NCI-H345 treated with DMSO at 0.1 percent for 48 hours (cell line): ENCODE data around the gene ATP1B3.
"Not testable (repeated sequence)": the region's sequence is repeated elsewhere in the genome, so short reads cannot be mapped to it uniquely, and the experiment has no call there.

Source experiments
- DNase-seq: peaks from one replicate; lab custom pipeline; 2025; ENCODE audit not compliant: unreplicated experiment; lab: John Stamatoyannopoulos, UW

The ATP1B3 gene

DNA sequence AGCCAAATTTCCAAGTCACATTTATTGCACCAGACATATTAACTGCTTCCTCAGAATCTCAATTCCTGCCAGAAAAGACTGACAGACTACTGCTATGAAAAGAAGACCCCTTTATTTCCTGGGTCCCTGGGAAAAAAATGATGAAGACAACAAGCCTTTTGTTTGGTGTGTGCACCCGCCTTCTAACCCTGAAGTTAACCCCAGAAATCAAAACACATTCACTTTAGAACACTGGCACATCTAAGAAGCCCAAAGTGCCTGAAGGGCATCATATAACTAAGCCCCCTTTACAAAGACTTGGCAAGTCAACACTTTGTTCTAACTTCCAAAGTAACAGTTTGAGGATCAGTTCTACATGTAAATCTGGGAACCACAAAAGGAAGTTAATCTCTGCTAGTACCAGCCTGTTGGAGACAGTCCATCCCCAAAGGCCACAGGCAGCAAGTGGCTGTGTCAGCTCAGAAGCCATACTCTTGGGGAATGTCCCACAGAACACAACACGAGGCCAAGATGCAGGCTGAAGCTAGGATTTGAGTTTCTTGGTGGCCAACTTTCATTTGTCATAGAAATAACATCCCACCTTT, 16.3 kb upstream of the ATP1B3 start:
- DNase-seq: no peak

DNA sequence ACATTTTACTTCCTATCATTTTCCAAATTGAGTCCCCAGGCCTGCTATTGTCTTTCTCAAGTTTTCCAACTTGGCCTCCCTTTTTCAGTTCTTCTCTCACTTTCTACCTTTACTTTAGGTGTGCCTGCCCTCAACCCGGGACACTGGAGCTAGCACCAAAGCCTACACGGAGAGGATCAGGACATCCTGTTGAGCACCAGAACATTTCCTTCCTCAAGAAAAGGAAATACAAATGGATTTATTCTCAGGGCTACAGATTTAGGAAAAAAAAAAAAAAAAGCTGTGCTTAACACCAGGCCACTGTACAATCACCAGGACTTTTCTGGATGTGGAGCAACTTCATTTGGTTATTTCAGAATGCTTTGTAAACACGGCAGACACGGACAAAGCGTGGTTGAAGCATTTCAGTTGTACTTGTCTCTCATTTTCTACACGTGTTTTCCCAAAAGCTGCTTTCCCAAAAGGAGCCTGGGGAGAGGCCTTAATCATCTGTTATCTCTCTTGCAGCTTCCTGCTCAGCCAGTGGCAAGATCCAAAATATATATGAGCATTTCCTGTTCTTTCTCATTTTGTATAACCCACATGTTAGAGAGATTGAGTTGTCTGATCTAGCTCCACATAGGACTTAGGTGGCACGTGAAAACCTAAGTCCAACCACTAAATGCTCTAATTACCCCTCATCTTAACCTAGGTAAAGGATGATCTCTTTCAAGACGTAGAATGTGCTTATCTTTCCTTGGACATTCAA, 15.5 kb upstream of the ATP1B3 start:
- DNase-seq: no peak

DNA sequence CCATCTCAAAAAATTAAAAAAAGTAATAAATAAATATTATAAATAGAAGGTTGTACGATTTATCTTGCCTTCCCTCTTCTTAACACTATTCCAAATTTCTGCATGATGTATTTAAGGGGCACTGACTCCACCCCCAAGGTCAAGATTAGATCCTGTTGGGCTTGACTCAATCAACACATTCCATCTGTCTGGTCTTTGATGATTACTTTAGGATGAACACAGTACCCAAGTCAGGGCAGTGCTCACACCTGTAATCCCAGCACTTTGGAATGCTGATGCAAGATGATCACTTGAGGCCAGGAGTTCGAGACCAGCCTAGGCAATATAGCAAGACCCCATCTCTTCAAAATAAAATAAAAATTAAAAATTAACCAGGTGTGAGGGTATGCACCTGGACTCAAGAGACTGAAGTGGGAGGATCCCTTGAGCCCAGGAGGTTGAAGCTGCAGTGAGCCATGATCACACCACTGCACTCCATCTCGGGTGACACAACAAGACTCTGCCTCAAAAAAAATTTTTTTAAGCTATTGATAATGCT, 14.1 kb upstream of the ATP1B3 start:
- no peak for DNase-seq

DNA sequence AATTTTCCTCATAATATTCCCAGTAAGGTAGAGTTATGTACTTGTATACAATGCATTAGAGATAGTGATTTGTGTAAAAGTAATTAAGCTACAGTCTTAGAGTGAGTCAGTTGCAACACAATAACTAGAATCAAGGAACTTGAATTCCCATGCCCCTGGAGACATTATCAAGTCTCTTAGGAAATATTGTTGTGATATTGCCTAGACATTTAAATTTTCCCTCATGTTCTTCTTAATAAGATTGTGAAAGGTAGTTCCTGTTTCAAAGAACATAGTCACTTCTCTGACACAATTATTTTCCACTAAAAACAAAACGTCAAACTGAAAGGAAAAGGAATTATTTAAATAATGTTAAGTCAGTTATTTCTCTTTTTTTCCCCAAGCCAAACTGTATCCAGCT, 13.0 kb upstream of the ATP1B3 start:
- no peak for DNase-seq

DNA sequence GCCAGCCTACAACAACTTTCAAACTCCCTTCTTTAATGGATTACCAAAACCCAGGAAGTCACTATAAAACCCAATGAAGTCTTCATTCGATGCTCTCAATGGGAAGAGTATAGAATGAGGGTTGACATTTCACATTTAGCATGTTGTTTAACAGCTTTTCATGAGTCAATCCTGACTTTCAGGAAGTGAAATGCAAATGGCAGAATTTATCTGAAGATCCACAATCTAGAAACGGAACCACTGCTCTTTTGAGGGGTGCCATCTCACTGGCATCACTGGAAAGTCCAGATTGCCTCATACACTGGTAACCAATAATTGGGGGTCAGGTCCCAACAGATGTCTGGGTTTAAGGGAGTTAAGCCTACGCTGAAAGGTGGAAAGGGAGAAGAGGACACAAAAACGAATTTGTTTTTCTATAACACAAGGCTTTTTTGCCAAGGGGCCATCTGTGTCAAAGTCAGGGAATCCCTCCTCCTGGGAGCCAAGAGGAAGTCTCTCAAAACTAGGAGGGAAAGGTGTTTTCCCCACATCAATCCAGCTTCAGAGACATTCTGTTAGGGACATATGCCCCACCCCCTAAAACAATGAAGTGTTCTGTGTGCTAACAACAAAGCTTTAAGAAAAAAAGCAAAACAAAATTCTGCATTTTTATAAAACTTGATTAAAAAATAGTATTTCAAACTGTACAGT, 12.0 kb upstream of the ATP1B3 start:
- no peak for DNase-seq

DNA sequence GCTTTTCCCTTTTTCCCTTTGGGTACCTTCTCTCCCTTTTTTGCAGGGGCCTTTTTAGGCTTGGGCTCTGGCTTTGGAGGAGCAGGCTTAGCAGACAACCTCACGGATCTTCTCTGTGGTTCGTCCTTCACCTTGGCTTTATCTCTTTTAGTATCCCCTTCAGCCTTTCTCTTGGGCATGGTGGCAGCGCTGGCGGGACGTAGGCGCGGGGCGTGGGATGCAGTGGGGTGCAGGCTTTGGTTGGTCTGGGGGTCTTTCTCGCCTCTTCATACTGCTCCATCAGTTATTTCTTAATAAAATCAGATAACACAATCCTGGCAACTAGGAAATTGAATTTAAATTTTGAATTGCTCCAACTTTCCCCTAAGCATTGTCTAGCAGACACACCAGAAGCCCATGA, 11.3 kb upstream of the ATP1B3 start:
- no peak for DNase-seq

DNA sequence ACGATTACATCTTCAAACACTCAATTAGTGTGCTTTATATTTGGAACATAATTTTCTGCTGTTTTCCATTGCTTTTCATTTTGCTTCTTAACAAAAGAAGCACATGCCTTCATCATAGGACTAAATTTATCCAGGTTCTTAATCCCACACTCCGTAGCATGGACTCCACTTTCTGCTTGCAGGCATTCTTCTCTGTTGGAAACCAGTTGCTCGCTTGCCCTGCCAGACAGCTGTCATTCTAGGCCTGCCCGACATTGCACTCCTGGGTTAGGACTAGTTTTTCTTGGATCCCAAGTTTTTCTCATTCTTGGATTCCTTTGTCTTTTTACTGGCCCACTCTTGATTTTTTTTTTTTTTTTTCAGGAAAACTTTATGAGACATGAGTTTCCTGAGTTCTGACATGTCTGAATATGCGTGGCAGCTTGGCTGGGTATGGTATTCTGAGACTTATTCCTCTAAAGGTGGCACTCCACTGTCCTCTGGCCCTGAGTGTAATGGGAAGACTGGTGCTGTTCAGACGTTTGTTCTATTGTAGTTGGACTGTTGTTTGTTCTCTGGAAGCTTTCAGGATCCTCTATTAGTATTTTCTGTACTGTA, 6.3 kb upstream of the ATP1B3 start:
- no peak for DNase-seq

DNA sequence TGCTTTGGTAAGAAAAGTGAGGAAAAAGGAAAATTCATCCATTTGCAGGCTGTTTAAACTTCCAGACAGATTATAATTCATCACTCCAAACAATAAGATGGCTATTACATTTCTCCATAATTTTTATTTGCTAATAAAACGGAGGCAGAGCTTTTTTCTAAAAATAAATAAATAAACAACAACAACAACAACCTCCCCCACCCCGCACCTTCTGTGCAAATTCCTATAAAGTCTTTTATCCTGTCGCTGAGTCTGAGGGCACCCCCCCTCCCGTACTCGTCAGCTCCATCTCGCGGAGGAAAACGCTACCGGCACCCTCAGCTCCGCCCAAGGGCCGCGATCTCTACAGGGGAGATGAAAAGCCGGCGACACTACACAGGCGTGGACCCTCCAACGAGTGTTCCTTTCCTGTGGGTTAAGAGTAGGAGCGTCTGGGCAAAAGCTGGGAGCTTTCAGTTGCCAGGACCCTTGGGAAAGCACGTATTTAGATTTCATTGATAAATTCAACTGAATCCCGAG, 1.0 kb upstream of the ATP1B3 start:
- peak; percentile 50 for DNase-seq

DNA sequence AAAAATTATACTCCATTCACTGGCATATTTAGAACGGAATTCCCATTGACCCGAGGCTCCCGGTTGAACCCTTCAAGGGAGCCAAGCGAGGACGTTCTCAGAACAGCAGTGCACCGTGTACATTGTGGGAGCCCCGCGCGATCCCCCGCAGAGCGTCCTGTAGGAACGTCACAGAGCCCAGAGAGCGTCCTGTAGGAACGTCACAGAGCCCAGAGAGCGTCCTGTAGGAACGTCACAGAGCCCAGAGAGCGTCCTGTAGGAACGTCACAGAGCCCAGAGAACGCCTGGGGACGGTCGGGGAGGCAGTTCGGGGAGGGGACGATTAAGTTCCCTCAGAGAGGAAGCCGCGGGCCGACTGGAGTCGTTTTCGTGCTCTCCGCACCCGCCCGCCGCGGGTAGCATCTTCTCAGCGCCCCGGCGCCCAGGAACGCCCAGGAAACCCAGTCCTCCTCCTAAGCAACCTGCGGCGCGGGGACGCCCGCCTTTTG, 506 bp upstream of the ATP1B3 start:
- DNase-seq: no peak

DNA sequence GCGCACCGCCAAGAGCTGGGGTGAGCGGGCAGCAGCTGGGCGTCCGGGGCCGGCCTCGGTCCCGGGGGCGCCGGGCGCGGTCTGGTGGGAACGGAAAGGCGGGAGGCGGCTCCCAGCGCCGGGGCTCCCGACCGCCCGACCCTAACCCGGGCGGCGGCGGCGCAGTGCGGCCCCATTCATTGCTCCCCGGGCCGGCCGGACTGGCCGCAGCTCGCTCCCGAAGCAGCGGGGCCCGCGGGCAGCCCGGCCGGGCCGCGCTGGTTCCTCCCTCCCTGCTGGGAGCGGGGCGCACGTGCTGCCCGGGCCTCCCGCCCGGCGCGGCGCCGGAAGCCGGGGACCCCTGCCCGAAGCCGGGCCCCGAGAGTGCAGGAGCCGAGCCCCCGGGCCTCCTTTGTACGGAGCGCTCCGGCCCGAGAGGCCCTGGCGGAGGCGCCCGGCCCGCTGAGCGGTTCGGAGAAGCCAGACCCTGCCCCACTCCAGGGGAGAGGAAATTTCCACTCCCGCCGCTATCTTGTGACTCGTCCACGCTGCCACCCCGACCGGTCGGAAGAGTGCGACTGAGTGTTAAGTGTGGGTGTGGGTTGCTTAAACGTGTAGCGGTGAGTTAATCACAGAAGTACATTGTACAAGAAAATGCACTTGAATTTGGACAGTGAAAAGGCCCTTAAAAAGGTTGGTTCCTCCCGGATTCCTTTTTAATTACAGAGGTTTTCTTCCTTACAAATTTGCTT, 613 bp downstream of the ATP1B3 start:
- no peak for DNase-seq

DNA sequence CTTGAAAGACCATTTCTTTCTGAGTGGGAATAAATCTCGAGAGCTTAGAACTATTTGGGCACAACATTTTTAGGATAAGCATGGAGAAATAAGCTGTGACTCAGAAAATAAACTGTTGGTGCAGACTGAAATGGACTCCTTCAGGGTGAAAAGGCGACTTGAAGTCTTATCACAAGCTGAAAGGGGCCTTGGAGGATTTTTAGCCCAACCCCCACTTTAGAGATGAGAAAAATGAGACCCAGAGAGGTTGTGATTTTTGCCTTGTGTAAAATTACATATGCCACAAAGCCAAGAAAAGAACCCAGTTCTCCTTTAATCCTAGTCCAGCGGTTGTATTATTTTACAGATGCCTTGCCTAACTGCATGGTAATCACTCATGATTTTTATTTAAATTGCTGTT, 1.5 kb downstream of the ATP1B3 start:
- no peak for DNase-seq

DNA sequence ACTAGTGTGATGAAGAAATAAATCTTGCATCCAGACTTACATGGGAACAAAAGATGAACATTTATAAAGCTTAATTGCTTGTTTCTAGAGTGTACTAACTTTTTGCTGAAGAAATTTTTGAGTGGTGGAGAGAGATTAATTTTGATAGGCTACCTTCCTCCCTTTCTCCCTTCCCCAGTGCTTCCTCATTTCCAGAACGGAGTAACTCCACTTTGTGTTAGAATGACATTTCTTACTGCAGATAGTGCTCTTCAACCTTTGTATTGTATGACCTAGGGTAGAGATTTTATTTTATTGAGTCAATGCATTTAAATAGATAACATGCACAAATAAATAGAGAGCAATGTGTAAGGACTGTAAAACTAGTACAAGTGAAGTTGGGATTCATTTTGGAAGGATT, 1.9 kb downstream of the ATP1B3 start:
- no peak for DNase-seq

DNA sequence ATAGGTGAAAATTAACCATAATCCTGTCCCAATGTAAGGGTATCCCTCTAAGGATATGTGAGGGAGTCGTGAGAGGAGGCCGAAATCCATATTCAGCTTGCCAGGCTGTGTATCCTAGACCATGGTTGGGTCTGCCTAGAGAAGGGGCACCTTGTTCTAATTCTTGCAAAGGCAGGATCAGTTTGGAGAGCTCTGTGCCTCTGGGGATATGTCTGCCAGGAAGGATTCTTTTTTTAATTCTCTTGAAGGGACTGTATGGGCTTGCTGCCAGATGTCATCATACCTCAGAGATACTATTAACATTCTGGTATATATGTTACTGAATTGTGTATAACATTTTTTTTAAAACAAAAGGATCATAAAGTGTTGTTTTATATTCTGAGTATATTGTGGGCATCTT, 2.4 kb downstream of the ATP1B3 start:
- no peak for DNase-seq

DNA sequence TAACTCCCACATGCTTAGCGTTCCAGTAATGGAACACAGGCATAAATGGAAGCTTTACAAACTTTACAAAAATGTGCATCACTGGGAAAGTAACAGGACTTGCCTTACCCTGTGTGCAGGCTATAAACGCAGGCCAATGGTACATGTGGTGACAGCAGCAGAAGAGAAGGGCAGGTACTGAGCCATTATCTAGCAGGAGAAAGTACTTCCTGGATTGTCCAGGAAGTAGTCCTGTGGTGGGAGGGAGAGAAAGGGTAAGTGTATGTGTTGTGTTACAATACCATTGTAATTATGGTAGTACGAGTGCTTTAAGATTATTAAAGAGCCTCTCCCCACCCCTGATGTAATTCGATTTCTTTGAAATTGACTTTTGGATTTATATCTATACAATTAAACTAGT, 5.3 kb downstream of the ATP1B3 start:
- no peak for DNase-seq

DNA sequence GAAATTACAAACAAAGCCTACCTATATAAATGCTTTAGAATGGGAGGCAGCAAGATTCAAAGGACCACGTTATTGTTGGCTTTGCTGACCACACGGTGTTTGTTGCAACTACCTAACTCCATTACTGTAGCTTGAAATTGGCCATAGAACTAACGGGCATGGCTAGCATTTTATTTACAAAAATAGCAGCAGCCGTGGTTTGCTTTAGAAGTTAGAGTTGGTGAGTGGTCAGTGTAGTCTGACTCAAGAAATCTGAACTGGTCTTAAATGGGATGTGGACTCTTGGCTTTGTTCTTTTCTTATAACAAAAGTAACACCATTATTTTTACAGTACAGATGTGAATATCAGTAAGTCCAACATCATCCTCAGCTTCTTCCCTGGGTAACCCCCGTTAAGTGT, 10.6 kb downstream of the ATP1B3 start:
- no peak for DNase-seq

DNA sequence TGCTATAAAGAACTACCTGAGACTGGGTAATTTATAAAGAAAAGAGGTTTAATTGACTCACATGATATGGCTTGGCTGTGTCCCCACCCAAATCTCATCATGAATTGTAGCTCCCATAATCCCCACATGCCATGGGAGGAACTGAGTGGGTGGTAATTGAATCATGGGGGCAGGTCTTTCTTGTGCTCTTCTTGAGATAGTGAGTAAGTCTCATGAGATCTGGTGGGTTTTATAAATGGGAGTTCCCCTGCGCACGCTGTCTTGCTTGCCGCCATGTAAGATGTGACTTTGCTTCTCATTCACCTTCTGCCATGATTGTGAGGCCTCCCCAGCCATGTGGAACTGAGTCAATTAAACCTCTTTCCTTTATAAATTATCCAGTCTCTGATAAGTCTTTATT, 12.1 kb downstream of the ATP1B3 start:
- DNase-seq: not testable (repeated sequence)

DNA sequence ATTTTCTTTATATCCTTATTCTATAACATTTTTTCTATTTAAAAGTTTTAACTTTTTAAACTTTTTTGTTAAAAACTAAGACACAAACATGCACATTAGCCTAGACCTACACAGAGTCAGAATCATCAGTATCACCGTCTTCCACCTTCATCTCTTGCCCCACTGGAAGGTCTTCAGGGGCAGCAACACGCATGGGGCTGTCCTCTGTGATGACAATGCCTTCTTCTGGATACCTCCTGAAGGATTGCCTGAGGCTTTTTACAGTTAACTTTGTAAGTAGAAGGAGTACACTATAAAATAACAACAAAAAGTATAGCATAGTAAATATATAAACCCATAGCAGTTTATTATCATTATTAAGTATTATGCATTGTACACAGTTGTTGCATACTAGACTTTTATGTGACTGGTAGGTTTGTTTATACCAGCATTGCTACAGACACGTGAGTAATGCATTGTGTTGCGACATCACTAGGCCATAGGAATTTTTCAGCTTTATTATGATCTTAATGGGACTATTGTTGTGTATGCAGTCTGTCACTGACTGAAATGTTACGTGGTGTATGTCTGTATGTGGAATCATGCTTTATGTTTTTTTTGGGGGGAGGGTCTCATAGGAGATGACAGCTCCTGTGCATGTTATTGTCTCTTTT, 18.2 kb downstream of the ATP1B3 start:
- DNase-seq: no peak

DNA sequence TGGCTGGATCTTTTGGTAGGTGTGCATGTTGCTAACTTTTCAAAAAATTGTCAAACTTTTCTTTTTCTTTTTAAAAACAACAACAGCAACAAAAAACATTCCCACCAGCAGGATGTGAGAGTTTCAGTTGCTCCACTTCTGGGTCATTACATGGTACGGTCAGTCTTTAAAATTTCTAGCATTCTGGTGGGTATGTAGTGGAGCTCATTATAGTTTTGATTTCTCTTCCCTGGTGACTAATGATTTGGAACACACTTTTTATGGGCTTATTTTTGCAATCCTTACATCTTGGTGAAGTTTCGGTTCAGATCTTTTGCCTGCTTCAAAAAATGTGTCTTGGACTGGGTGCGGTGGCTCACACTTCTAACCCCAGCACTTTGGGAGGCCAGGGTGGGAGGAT, 19.3 kb downstream of the ATP1B3 start:
- DNase-seq: no peak

DNA sequence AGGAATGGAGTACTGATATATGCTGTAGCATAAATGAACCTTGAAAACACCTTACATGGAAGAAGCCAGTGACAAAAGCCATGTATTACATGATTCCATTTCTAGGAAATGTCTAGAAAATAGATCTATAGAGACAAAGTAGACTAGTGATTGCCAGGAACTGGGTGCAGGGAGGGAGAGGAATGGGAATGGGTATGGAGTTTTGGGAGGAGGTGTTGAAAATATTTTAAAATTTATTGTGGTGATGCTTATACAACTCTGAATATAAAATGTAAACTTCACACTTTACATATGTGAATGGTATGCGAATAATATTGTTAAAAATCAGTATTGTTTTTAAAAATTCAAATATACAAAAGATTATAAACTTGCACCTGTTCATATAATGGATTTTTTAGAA, 22.5 kb downstream of the ATP1B3 start:
- DNase-seq: no peak

DNA sequence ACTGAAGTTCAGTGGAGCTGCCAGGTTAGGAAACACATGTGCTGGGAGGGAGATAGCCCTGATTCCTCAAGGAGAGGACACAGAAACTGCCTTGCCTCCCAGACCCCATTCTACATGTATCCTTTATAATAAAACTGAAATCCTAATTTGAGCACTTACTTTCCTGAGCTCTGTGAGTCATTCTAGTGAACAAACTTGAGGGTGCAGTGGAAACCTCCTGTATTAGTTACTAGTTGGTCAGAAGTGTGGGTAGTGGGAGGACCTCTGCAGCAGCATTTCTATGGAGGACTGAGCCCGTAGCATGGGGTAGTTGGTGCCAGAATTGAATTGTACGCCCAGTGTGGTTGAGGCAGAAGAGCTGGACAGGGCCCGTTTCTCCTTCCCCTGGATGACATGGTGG, 23.9 kb downstream of the ATP1B3 start:
- DNase-seq: no peak
